Activated CD8-positive, alpha-beta memory T cell treated with anti-CD3 and anti-CD28 coated beads for 24 hours (primary cell): ENCODE results near the gene LAPTM5.

Source experiments
- DNase-seq: peaks from one replicate; pipeline ENCODE4 v3.0.0-alpha.2; 2020

The LAPTM5 gene

DNA sequence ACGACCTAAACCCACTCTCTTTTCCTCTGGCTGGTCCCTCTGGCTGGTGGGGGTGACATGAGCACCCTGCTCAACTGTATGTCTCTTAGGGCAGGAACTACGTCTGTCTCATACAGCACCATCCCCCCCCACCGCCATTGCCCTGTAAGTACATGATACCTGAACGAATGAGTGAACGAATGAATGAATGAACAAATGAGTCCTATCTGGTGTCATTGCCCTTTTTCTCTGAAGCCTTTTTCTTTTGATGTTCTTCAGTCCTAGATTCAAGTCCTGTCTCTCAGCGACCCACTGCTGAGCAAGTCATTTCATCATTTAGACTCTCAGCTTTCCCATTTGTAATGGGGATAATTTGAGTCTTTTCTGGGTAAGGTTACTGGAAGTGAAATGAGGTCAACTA, 45.0 kb downstream of the LAPTM5 start:
- DNase-seq, result no peak

DNA sequence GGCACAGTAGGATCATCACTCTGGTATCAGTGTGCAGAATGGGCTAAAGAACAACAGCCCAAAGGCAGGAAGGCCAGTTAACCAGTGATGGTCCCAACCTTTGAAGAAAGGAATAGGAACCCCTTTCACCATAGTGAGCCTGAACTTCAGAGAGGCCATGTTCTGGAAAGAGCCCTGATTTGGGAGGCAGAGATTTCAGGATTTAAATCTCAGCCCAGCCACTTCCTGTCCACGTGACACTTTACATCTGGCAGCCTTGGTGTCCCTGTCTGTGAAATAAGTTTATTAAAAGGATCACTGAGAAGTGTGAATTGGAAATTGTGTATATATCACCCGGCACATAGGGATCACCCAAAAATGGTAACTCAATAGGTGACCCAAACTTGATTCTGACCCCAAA, 47.2 kb downstream of the LAPTM5 start:
- no peak for DNase-seq

DNA sequence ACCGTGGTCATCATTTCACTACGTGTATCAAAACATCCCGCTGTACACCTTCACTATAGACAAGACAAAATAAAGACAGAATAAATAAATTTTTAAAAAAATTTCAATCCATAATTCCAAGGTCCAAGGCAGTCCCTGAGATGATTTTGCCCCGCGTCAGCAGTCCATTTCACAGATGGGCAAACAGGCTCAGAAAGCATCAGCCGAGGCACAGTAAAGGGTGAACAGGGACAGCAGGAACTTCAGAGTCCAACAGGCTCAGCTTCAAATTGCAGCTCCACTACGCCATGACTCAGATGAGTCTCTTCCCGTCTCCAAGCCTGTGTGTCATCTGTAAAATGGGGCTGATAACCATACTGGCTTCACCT, 49.2 kb downstream of the LAPTM5 start:
- no peak for DNase-seq

DNA sequence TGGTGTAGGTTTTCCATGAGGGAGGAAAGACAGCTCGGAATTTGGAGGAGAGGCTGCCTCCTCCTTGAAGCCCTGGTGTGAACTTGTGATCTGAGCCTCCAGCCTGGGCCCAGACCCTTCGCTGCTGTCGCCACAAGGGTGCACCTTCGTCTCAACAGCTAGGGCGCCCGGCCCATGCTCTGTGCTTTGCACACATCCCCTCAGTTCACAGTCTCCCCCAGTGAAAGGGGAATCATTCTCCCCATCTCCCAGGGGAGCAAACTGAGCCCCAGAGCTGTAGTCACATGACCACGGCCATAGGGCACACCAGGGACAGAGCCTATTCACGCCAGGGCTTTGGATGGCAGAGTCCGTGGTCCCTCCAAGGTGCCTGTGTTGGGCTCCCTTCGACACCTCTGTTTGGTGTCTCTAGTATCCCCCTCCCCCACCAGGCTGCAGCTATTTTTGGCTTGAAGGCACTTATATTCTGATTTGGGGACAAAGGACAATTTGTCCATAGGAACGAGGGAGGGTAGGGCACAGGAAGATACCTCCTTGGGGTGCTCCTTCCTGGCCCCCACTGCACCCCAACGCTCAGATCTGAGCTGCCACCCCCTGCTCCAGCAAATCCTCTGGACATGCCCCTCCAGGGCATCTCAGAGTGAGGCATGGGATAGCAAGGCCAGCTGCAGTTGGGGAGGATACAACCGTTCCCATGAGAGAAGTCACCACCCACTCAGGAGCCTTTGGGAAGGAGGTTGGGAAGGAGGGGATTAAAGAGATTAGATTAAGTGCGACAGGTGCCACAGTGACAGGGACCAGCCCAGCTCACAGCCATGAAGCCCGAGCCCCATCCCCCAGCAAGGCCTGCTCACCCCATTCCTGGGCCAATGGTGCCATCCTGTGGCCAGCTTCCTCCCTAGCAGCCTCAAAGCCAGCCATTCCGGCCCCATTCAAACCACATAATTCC, 49.9 kb downstream of the LAPTM5 start:
- peak; percentile 86 for DNase-seq

DNA sequence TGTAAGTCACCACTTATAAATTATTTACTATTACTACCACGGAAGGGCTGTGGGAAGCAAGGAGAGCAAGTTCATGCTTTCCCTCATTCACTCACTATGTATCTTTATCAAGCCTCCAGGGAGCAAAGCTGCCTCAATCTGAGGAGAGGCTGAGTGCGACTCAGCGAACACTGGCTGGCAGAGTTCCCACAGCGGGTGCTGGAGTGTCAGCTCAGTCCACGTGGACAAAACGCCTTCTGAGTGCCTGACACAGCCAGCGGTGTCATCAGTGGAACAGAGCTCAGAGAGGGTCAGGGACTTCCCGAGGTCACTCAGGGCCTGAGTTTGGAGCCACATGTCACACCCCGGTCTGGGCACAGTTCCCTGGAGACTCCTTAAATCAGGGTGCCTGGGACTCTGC, 51.0 kb downstream of the LAPTM5 start:
- no peak for DNase-seq

DNA sequence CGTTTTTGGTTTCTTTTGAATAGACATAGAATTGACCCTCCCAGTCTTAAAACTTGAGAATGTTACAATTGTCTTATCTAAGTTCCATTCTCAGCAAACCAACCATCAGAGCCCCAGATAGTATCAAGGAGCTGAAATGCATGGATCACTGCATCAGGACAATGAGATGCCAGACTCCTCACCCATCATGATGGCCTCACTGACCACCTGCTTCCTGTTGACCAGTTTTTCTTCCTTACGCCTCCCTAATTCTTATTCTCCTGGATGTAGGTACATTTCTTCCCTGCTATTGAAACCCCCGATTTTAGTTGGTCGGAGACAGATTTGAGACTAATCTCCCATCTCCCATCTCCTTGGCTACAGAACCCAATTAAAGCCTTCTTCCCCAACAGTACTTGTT, 51.9 kb downstream of the LAPTM5 start:
- DNase-seq, result no peak

DNA sequence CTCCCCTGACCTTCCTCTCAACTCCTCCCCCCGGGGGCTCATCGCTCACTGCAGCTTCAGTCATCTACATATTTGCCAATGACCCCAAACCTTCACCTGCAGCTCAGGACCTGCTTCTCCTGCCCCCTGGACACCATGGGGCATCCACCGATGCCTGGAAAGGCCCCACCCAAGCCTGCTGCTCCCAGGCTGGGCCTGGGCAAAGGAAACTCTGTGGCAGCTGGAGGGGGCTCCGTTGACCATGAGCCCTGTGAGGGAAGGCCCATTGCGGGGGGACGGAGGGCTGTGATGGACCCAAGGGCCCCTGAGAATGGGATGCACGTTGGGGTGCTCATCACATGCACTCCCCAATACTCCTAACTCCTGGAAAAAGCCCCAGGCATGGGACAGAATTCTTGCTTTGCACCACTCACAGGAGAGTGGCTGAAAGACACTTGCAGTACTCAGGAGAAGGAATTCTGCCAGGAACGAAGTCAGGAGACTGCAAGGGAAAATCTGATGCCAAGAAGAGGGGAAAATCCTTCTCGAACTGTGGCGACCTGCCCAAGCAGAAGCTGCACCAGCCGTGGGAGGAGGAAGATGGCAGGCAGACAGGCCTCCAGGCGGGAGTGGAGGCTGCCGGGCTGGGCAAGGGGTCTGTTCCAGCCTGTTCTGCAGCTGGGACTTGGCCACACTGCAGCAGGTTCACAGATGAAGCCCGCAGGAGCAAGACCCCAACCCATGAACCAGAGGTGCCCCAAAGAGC, 52.6 kb downstream of the LAPTM5 start:
- DNase-seq, result no peak

DNA sequence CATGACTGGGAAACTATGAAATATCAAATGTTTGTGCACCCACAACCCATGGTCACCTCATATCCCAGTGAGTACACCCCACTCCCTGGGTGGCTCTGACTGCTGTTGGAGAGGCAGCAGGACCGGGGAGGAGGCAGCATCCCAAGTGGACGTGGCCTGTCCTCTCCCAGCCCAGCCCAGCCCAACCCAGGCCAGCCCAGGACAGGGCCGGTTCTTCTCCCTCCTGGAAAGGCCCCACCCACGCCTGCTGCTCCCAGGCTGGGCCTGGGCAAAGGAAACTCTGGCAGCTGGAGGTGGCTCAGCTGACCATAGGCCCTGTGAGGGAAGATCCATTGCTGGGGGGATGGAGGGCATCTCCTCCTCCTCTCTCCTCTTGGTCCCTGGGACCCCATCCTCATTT, 53.3 kb downstream of the LAPTM5 start:
- DNase-seq, result no peak

DNA sequence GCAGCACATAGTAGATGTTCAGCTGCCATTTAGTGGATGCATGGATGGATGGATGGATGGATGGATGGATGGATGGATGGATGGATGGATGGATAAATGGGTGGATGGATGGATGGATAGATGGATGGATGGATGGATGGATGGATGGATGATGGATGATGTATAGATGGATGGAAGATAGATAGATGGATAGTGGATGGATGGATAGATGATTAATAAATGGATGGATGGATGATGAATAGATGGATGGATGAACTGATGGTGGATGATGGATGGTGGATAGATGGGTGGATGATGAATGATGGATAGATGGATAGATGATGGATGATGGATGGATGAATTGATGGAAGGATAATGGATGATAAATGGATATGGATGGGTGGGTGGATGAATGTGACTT, 54.8 kb downstream of the LAPTM5 start:
- DNase-seq, result no peak

DNA sequence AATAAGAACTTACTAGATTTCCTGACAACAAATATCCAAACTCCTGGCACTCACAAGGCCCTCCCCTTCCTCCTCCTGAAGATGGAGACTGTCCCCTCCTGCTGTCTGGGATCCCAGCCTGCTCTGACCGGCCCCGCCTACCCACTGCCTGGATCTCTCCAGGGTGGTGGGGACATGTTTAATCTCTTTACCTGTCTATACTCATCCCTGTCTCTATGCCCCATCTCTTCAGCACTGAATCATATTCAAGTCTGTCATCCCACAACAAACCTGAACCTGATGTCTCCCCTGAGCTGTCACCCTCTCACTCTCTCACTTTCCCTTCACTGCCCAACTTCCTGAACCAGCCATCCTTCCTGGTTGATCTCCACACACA, 56.3 kb downstream of the LAPTM5 start:
- DNase-seq, result no peak

DNA sequence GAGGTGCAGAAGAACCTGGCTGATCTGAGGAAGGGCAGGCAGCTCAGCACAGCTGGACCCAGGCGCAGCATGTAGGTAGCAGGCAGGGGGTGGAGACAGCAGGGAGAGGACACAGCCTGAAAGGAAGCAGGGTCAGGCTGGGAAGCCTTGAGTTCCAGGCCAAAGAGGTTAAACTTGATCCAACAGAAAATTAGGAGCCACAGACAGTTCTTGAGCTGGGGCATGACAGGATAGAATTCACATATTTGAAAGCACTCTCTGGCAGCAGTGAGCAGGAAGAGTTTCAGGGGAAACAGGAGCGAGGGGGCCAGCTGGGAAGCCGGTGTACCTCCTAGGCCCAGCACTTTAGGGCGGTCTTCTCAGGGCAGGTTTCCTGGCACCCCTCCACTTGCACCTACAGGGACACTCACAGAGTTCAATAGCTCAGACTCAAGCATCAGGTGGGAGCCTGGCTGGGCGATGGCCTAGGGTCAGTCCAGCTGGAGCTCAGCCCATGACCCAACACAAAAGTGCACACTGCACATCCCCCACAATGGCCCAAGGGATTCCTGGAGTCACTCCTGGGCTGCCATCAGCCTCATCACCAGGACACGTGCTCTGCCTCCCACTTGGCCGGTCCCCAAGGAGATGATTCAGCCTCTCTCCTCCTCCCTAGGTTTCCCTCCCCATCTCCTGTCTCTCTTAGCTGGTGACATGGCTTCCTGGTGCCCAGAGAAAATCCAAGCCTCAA, 56.9 kb downstream of the LAPTM5 start:
- DNase-seq, result no peak

DNA sequence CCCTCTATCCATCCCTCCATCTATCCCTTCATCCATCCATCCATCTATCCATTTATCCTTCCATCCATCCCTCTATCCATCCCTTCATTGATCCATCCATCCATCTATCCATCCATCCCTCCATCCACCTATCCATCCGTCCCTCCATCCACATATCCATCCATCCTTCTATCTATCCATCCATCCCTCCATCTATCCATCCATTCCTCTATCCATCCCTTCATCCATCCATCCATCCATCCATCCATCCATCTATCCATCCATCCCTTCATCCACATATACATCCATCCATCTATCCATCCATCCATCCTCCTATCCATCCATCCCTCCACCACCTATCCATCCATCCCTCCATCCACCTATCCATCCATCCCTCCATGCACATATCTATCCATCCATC, 57.8 kb downstream of the LAPTM5 start:
- no peak for DNase-seq

DNA sequence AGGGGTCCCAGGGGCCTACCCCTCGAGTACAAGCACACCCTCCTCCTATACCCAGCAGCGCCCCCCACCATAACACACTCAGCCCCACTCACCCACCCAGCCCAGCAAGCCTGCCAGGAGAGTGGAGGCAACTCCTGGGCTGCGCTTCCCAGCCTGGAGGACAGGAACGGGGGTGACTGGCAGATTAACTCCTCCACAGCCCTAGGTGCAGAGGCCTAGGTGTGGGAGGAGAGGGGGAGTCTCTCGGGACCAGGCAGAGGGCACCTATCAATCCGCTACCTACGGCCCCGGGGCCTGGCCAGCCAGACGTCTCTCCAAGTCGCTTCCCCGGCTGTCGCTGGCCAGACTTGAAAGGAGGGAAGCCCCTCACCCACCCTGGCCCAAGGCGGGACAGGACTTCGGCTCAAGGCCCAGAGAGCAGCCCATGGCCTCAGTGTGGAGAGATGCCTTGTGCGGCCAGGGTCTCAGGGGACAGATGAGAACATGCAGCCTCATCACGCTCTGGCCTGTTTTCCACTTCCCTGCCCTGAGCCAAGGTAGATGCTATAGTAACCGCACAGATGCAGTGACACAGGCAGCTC, 59.1 kb downstream of the LAPTM5 start:
- no peak for DNase-seq

DNA sequence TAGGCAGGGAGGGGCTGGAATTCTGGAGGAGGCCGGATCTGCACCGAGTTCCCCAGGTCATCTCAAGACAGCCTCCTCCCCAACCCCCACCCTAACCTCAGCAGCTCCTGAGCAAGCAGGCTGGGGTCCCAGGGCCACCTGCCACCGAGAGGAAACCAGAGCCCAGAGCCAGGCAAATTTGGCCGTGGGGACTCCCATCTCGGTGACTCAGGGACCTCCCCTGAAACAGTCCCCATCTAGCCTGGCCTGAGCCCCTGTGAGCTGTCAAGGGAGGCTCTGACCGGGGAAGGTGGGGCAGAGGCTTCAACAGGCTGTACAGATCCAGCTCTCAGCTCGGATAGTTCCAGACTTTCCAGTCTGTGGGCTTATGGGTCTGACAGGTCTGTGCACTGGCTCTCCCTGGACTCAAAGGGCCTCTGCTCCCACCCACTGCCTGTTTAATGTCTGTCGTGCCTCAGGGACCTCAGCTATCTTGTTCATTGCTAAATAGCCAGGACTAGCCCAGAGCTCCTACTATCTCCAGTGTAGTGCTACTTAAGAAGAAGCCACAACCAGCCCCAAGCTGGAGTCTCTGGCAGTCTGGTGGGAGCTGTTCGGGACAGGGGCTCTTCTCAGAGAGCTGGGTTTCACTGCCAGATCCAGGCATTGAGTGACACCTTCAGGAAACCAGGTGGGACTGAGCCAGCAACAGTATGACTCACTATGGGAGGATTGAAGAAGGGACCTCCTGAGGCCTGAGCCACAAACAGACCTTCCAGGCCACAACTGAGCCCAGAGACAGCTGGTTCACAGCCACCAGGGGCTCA, 59.8 kb downstream of the LAPTM5 start:
- no peak for DNase-seq

DNA sequence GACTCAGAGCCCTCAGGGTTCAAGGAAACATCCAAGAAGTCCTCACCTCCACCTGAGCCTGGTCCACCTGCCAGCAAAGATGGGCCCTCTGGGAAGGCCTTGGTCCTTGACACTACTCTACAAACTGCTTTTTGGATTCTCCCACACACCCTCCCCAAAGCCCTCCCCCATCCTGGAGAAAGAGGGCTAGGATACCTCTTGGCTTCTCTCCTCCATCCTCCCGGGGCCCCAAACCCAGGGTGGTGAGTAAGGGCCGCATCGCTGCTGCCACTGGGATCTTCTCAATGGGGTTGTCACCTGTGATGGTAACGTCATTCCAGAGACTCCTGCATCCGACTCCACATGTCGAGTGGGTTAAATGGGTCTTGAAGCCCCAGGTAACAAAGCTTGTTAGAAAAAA, 60.7 kb downstream of the LAPTM5 start:
- DNase-seq, result no peak

DNA sequence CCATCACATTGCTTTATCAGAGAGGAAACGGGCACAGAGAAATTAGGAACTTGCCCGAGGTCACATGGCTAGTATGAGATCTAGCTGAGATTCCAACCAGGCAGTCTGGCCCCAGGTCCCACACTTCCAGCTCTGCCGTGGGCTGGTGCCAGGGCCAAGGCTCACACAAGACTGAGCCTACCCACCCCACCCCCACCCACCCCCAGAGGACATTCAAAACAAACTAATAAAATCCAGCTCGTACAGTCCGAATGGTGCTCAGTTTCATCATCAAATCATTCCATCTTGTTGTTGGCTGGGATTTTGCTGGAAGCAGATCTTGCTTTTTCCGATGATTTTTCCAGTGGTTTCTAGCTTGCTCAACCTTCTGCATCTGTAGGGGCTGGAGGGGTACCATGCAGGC, 62.1 kb downstream of the LAPTM5 start:
- no peak for DNase-seq

DNA sequence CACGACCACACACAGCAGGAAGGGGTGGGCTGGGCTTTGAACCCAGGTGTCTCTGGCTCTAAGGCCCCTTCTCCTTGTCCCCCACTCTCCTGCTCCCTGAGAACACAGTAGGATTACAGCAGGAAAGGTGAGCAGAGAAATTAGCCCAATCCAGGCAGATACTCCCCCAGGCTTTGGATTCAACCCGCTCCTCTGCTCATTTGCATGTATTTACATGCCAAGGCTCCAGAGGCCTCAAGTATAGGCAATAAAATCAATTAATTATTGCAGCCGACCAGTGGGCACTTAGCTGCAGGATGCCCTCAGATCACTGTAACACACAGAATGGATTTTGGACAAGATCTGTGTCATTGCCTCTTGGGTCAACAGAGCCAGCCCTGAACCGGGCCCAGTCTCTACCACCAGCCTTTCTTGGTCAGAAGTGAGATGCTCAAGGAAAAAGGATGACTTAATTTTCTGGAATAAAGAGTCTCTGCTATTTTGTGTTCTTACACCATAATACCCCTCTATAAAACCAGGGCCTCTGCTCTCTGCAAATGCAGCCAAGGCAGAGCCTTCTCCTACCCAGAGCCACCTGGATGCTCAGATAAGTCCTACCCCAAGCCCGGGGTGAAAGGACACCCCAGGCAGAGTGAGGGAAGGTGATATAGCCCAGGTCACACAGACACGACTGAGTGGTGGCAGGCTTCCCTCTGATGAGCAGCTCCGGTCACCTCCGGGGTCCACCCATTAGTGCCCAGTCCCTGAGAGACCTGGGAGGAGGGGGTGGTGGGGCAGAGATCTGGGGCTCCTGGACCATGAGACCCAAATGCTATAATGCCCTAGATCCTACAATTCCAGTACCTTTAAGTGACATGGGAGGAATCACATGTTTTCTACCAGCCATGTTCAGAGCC, 63.0 kb downstream of the LAPTM5 start:
- no peak for DNase-seq

DNA sequence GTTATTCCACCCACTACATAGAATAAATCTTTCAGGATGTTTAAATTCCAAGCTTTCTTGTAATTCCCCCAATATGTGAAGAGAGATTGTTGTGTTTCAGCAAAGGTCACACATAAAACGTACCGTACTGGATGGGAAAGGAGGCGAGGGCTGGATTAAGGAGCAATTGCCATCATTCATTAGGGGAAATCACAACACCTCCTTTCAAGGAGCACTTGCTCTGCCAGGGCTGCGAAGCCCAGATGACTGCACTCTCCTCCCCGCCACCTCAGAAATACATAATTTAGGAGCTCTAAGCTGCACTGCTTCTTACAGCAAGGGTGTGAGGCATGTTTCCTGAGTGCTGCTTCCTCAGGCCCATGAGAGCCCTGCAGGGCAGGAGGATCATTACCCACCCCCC, 63.8 kb downstream of the LAPTM5 start:
- DNase-seq, result no peak

DNA sequence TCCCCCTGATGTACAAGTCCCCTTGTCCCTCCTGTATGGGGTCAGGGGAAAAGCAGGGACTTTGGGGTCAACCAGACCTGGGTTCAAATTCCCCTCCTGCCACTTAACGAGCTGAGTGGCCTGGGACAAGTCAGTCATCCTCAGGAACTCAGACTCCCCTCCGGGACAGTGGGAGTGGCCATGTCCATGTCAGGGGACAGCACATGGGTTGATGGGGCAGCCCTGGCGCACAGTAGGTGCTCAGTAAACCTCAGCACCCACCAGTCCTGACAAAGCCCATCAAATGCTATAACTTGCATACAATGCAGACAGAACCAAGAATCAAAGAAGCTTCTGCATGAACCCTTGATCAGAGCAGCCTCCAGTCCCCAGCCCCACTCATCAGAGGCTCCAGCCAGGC, 64.2 kb downstream of the LAPTM5 start:
- no peak for DNase-seq

DNA sequence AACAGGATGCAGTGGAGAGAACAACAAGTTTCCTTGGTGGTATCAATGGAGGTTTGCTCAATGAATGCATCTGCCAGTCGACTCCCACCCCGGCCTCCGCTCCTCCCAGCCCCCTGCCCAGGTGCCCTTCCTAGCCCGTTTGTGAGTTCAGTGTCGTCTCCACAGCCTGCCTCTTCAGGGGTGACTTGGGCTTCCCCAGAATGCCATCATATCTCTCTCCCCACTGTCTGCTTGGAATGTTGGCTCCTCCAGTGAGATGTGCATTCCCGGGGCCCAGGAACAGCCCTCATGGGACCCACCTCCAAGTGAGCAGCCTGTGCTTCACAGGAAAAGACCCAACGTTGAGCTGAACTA, 64.6 kb downstream of the LAPTM5 start:
- DNase-seq, result no peak

DNA sequence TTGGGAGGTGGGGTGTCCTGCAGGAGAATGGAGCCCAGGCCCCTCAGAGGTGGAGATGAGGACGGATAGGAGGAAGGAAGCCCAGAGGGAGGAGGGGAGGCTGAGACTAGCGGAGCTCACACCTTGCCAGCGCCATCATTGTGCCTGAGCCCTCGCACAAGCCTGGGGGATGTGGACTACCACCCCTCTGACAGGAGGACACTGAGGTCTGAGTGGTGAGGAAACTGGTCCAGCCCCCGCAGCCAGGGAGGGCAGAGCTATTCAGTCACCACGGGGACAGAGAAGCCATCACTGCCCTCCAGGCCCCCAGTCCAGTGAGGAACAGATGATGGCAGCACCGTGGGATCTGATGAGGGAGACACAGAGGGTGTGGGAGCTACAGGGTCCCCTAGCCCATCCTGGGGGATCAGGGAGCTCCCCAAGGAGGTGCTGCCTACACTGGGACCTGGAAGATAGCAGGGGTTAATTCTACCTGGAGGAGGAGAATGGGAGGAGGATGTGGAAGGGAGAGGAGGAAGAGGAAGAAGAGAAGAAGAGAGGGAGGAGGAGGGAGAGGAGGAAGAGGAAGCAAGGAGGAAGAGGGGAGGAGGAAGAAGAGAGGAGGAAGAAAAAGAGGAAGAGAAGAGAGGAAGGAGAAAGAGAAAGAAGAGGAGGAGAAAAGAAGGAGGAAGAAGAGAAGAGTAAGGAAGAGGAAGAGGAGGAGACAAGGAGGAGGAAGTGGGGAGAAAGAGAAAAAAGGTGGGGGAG, 65.2 kb downstream of the LAPTM5 start:
- no peak for DNase-seq
